GM19438 (cell line): ENCODE data around the gene IL2RG.
A peak's percentile ranks its signal among the peaks of the same experiment; 100 is the strongest.

Experiments
- ATAC-seq: cut with Tn5 transposase; IDR thresholded peaks from one replicate; pipeline ENCODE4 v1.9.1; 2021; ENCODE audit warnings: low read depth; ENCODE audit not compliant: unreplicated experiment

The IL2RG gene

GRCh38 chrX:71081330-71082123 lies 29.9 kb downstream of the IL2RG start:
- ATAC-seq = no peak

- no peak for ATAC-seq
These were observed 40.8 kb downstream of the IL2RG start for GRCh38 chrX:71070531-71070930.

- peak; percentile 93 for ATAC-seq
These were observed 43.1 kb downstream of the IL2RG start, which contains the start of gene SNX12 for GRCh38 chrX:71068044-71068918. Gene SNX12, minus strand, starts transcription at chrX:71068334. Its CDS starts 28 bp downstream, at chrX:71068306.

DNA sequence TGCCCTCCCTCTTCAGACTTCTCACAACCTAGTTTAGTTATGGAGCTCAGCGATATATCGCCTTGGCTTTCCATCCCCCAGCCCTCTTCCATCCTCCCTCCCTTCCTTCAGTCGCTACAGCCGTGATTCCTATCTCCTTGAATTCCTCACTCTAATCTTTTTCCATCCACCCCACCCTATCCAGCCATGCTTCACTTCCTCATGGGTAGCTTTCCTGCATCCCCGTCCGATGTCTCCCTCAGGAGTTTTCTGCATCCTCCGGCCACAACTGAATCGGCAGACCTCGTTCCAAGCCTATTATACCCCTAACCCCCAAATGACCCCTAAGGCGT lies 43.7 kb downstream of the IL2RG start:
- peak; percentile 12 for ATAC-seq

DNA sequence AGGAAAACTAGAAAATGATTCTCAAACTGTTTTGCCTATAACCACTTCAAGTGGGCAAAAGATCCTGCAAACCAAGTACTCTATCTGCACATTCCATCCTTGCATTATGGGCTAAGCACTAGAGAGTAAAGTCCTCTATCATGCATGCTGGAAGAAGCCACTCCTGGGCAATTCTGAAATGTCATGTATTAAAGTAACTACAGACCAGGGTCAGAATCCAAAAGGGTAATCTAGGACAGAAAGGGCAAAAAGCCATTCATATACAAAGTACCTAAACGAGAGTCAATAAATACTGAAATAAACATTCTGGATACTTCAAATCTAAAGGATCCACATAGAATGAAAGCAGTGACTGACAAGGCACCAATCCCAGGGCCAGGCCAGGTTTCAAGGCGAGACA lies 44.3 kb downstream of the IL2RG start:
- no peak for ATAC-seq

DNA sequence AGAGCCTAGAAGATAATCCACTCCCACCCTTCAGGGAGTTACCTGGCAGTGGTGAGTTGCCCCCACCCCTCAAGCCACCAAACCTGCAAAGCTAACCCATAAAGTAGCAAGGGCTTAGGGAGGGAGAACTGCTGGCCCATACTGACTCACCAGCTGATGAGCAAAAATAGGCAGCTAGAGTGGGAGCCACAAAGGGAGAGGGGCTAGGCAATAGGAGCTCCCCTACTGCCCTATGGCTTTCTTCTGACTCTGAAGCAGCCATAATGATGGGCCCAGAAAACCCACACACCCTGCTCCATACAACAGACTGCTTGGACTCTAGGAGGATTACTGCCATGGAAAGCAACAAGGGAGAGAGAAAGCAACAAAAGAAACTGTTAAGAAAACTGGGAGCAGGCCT lies 51.2 kb downstream of the IL2RG start:
- ATAC-seq = no peak

DNA sequence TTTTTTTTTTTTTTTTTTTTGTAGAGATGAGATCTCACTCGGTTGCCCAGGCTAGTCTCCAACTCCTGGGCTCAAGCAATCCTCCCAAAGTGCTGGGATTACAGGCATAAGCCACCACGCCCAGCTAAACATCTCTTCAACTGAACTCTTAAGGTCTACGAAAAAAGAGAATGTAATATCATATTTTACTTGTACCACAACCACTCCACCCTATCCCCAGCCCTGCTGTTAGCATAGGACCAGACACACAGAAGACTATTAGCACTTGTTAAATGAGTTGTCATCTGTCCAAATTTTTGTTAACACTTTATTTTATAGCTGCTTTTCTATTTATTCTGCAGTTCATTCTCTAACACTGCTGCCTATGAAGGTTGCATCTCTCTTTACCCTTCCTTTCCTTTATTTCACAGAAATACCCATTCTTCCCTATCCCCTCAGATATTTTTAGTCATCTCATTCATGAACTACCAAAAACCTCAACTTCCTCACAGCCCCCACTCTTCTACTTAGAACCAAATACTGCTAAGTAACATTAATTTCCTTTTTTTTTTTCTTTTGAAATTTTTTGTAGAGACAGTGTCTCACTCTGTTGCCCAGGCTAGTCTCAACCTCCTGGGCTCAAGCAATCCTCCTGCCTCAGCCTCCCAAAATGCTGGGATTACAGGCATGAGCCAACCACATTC lies 53.4 kb downstream of the IL2RG start:
- no peak for ATAC-seq
